Measurements from ENCODE around the gene CLRN3.

- TF ChIP-seq POLR2AphosphoS5 (IDR thresholded peaks at IDR 0.05; ENCODE audit: low read depth, low read length): no peak
- no peak for TF ChIP-seq POLR2A (IDR thresholded peaks at IDR 0.05; ENCODE audit: low read depth, low read length)
Observed at GRCh38 chr10:127882801-127883459, 9.8 kb downstream of the CLRN3 start.
